Colon (tissue), 2 donors: Measurements from ENCODE around the gene GSN.

ENCODE experiments used
- FAIRE-seq: peaks from 2 replicates; lab custom pipeline; 2012; peaks lifted over from hg19 to GRCh38; lab: Jason Lieb, UNC
- donor health status: control.
- donor health status: control.

Gene GSN

DNA sequence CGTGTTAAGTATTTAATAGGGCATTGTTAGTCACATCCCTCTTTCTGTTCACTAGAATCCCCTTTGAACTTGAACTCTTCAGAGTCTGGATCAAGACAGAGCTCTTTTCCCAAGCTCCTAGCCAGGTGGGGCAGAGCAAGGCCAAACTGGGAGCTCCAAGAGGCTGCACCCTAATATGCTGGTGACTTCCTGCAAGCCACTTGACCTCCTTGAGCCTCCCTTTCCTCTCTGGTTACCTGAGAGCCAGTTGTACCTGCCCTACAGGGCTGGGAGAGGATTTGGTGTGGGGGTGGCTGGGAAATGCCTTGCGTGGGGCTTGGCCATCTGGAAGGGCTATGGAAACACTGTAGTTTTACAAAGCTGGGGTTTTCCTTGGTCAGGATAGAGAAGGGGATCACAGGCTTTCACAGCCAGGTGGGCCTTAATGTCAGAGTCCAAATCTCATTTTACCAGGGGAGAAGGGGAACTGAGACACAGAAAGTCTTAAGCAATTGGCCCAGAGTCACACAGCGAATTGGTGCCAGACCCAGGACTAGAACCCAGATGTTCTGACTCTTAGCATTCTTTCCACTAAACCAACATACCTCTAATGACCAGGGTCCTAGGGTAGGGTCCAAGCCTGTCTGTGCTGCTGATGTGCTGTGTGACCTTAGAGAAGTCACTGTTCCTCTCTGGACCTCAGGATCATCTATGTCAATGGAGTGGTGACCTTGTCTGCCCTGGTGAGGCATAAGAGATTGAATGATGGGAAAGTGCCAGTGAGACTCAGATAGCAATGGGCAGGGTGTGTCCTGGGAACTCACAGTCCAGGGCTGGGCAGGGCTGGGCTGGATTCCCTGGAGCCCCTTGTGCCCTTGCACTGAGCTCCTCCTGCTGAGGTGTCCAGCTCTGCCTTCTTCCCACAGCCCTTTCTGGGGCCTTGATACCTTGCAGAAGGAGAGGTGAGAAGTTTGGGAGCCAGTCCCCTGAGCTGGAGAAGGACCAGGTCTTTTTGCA, 35.8 kb downstream of the GSN start:
- no peak for FAIRE-seq

DNA sequence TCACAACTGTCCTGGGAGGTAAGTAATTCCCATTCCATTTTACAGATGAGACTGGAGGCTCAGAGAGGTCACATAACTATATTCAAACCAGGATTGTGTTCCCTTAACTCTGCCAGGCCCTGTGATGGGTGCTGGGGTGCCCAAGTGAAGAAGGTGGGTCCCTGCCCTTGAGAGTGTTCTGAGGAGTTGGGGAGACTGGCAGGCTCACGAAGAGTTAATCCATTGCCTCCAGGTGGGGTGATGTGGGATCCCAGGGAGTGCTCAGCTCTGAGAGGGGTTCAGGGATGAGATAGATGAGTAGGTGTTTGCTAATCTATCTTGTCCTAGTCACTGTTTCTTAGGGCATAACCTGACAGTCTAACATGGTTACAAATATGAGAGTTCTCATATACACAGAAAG, 36.7 kb downstream of the GSN start:
- no peak for FAIRE-seq

- no peak for FAIRE-seq
Observed at GRCh38 chr9:121305269-121305994, 37.5 kb downstream of the GSN start.

- FAIRE-seq: no peak
Observed at GRCh38 chr9:121307976-121308375, 40.0 kb downstream of the GSN start.

DNA sequence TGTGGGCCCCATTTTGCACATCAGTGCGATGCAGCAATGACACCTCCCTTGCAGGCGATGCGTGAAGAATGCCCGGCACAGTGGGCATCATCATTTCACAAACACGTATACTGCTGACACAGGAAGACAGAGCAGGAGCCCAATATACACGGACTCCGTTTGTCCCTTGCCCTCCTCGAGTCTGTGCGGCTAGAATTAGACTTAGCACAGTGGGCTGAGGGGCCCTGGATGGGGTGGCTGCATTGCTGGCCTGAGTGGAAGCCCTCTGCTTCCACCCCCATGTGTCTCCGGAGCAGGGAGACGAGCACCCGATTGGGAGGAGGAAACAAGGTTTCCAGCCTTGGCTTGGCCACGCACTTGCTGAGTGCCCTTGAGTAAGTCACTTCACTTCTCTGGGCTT, 40.8 kb downstream of the GSN start:
- FAIRE-seq: no peak

DNA sequence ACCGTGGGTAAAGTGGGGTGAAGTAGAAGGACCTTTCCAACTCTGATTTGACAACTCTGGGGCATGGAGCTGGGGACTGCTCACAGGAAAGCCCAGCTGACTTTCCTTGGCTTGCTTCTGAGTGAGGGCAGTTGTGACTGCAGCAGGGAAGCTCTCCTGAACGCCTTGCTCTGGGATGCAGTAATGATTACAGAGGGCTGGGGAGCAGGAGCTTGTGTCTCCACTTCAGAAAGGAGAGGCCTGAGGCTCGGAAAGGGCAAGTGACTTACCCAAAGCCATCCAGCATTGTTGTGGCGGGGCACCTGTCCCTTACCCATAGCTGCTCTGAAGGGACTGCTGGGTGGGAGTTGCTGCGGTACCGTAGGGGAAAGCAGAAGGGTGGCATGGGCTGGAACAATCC, 41.2 kb downstream of the GSN start:
- FAIRE-seq: no peak

DNA sequence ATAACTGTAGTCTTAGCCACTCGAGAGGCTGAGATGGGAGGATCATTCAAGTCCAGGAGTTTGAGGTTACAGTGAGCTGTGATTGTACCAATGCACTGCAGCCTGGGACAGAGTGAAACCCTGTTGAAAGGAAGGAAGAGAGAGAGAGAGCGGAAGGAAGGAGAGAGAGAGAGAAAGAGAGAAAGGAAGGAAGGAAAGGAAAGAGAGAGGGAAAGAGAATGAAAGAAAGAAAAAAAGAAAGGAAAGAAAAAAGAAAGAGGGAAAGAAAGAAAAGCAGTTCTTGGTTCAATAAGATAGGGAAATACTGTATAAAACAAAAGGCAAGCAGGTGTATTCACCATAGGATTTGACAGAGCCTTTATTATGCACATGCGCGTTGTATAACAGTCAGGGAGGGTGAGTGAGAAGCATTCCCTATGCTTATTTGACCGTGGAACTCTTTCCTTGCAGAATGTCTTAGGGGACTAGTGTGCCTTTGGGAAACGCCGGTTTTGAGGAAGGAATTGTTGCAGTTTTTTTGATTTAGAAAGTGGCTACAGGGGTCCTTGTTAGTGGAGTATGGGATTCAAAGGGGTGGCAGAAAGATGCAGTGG, 42.0 kb downstream of the GSN start:
- FAIRE-seq: no peak

DNA sequence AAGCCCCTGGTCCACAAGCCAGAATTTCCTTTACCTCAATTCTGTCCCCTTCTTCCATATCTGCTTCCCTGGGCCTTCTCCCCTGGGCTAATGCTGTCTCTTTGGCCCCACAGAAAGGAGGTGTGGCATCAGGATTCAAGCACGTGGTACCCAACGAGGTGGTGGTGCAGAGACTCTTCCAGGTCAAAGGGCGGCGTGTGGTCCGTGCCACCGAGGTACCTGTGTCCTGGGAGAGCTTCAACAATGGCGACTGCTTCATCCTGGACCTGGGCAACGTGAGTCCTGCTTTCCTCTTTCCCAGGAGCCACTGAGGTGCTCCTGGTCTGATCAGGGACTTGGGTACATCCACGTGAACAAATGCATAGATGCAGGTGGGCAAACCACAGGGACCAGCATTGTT, 42.6 kb downstream of the GSN start:
- FAIRE-seq: no peak

DNA sequence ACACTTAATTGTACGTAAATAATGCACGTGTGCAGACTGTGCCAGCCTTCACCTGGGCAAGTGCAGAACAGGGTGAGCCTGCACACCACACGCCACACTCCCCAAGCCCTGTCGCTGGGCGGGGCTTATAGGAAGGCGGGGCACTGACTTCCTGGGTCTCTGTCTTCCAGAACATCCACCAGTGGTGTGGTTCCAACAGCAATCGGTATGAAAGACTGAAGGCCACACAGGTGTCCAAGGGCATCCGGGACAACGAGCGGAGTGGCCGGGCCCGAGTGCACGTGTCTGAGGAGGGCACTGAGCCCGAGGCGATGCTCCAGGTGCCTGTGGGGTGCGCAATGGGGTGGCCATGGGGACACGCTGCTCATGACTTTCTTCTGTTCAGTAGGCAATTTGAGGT, 44.2 kb downstream of the GSN start:
- FAIRE-seq: no peak

DNA sequence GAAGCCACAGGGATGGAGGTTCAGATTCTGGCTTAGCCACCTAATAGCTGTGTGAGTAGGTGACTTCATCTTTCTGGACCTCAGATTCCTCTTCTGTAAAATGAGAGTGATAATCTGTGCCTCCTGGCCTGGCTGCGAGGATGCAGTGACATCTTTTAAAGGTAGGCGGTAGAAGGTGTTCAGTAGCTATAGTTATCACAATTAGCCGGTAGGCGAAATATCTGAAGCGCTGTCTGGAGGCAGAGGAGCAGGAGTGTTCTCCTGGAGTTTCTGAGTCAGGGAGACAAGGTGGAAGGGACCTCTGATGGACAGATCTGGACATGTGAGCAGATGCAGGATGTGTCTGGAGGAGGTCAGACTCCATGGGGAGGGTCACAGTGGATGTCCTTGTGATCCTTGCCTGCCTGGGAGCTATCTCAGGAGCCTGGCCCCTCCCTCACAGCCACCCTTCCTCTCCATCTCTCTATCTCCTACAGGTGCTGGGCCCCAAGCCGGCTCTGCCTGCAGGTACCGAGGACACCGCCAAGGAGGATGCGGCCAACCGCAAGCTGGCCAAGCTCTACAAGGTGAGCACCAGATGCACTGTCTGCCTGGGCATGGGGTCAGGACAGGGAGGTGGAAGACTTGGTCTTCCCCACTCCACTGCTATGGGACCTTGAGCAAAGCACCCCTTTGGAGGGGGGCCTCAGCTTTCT, 45.6 kb downstream of the GSN start:
- no peak for FAIRE-seq

DNA sequence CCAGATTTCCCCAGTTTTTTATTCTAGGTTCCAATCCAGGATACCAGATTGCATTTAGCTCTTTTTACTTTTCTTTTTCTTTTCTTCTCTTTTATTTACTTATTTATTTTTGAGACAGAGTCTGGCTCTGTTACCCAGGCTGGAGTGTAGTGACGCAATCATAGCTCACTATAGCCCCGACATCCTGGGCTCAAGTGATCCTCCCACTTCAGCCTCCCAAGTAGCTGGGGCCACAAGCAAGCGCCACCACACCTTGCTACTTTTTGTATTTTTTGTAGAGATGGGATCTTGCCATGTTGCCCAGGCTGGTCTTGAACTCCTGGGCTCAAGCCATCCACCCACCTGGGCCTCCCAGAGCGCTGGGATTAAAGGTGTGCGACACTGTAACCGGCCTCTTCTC, 48.4 kb downstream of the GSN start:
- FAIRE-seq: no peak

DNA sequence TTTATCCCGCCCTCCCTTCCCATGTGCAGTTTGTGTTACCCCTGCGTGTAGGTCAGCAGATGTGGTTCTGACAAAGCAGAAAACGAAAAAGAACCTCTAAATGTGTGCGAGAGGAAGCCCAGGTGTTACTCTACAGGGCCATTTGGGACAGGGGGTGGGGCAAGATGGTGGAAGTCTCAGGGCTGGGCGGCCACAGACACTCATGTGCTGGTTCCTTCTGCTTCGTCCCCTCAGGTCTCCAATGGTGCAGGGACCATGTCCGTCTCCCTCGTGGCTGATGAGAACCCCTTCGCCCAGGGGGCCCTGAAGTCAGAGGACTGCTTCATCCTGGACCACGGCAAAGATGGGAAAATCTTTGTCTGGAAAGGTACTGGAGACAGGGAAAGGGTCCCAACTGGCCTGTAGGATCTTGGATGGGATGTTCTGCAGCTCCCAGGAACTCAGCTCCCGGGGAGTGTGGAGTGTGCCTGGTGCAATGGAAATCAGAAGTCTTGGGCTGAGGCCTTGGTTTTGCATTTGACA, 49.0 kb downstream of the GSN start:
- no peak for FAIRE-seq

DNA sequence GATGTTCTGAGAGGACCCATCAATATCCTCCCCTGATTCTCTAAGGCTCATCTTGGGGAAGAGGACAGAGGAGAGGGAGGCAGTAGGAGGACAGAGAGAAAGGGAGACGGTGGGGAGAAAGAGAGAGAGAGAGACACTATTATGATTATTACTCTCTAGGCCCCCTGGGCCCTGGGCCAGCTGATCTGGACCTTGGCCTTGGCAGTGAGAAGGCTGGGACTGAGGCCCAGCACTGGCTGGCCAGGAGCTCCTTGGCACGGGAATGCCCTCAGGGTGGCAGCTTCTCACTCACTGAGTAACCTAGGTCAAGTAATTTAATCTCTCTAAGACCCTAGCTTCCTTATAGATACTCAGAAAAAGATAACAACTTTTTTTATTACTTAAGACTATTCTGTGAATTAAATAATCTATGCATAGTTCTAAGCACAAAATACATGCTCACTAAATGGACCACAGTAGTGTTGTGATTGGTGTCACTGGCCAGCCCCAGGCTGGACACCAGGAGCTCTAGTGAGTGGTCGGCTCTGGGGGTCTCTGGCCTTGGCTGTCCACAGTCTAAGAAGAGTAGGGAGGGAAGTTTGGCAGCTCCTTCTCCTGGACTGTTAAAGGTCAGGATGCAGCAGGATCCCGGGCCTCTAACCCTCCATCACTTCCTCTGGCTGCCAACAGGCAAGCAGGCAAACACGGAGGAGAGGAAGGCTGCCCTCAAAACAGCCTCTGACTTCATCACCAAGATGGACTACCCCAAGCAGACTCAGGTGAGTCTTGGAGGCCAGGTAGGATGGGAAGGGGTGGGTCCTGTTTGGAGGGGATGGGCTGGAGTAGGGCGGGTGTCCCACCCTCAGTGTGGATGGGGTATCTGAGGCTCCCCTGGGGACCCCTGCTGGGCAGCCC, 50.0 kb downstream of the GSN start:
- no peak for FAIRE-seq

GRCh38 chr9:121318631-121319382, 50.8 kb downstream of the GSN start:
- no peak for FAIRE-seq

GRCh38 chr9:121319383-121319780, 51.4 kb downstream of the GSN start:
- no peak for FAIRE-seq

GRCh38 chr9:121321016-121321503, 53.1 kb downstream of the GSN start:
- FAIRE-seq: no peak

DNA sequence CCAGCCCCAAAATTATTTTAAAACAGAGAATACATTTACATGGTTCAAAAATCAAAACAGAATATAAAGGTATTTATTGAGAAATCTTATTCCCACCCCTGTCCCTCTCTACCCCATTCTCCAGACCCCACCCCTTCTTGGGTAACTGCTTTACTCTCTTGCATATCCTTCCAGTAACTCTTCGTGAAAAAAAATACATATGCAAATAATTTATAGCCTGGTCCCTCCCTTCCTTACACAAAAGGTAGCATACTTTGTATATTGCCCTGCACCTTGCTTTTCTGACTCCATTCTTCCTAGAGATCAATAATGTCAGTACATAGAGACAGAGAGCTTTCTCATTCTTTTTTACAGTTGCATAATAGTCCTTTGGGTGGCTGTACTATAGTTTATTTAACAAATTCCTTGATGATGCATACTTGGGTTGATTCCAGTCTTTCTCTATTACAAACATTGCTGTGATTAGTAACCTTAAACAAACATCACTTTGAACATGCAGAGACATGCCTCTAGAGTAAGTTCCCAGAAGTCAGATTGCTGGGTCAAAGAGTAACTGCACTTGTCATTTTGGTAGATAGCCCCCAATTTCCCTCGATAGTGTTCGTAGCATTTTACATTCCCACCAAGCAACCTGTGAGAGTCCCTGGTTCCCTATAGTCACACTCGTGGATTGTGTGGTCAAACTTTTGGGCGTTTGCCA, 54.2 kb downstream of the GSN start:
- FAIRE-seq: no peak

DNA sequence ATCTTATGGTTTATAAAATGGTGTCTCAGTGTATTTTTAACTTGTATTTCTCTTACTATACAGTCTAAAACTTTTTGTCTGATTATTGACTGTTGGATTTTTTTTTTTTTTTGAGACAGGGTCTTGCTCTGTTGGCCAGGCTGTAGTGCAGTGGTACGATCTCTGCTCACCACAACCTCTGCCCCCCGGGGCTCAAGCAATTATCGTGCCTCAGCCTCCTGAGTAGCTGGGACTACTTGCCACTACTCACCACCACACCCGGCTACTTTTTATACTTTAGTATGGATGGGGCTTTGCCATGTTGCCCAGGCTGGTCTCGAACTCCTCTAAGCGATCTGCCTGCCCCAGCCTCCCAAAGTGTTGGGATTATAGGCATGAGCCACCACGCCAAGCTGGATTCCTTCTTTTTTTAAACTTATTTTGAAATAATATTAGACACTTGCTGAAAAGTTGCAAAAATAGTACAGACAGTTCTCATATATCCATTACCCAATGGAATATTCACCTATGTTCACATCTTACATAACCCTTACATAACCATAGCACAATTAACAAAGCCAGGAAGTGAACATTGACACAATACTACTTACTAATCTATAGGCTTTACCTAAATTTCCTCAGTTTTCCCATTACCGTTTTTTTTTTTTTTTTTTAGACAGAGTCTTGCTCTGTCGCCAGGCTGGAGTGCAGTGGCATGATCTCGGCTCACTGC, 54.9 kb downstream of the GSN start:
- FAIRE-seq: no peak
